ENCODE data around the gene SLC22A5.
A peak's percentile ranks its signal among the peaks of the same experiment; 100 is the strongest.

DNA sequence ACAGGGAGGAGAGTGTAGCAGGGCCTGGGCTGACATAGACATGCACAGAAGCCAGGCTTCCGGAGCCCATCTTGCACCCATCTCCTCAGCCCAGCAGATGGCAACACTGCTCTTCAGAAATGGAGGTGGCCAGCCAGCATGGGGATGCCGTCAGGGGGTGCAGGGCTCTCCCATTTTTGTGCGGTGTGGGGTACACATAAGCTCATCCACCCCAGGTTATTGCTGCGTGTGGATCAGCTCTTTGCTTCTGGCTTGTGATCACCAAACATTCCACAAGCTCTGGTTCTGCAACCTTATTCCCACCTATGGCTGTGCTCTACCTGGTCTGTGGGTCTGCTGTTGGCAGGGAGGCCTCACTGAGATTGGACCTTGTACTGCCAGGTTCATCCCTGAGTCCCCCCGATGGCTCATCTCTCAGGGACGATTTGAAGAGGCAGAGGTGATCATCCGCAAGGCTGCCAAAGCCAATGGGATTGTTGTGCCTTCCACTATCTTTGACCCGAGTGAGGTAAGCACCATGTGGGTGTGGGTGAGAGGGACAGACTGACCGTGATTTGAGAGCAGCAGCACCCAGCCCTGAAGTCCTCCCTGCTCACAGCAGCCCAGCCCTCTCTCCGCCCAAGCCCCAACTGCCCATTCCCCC lies 17.3 kb downstream of the SLC22A5 start:
- TF ChIP-seq, protein P1, sequence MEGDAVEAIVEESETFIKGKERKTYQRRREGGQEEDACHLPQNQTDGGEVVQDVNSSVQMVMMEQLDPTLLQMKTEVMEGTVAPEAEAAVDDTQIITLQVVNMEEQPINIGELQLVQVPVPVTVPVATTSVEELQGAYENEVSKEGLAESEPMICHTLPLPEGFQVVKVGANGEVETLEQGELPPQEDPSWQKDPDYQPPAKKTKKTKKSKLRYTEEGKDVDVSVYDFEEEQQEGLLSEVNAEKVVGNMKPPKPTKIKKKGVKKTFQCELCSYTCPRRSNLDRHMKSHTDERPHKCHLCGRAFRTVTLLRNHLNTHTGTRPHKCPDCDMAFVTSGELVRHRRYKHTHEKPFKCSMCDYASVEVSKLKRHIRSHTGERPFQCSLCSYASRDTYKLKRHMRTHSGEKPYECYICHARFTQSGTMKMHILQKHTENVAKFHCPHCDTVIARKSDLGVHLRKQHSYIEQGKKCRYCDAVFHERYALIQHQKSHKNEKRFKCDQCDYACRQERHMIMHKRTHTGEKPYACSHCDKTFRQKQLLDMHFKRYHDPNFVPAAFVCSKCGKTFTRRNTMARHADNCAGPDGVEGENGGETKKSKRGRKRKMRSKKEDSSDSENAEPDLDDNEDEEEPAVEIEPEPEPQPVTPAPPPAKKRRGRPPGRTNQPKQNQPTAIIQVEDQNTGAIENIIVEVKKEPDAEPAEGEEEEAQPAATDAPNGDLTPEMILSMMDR (IDR thresholded peaks at IDR 0.05): peak; percentile 67 to 93 (median 87)
- TF ChIP-seq POLR2AphosphoS5 (IDR thresholded peaks at IDR 0.05): peak; percentile 40

Measured in prostate gland (tissue), 2 donors.